Measurements from ENCODE around the gene KCNH2.

KCNH2 gene

GRCh38 chr7:150957133-150958020, 20.7 kb downstream of the KCNH2 start:
- DNase-seq: no peak

GRCh38 chr7:150956395-150957132, 21.6 kb downstream of the KCNH2 start:
- no peak for DNase-seq

- DNase-seq: peak; percentile 52
Observed at GRCh38 chr7:150955519-150956394, 22.4 kb downstream of the KCNH2 start.

DNA sequence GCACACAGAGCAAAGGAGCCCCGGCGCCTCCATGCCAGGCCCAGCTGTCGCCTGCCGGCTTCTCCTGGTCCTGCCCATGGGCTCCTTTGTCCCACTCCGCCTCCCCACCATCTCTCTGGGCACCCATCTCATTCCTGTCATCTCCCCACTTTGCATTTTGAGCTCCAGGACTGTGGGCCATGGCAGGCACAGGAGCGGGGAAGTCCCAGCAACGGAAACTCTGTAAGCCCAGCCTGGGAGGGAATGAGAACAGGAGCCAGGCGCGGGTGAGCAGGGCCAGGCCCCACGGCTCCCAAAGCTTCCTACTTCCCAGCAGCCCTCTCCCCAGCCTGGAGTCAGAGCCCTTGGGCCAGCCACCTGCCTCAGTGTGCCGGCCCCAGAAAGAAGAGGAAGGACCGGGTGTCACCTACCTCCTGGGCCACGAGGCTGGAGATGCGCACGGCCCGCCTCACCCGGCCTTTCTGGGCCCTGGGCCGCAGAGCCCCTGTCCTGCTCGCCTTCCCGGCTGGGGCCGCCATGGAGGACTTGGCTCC, 23.1 kb downstream of the KCNH2 start:
- DNase-seq: no peak

- DNase-seq: no peak
Observed at GRCh38 chr7:150954201-150954985, 23.7 kb downstream of the KCNH2 start.

GRCh38 chr7:150953061-150953997, 24.8 kb downstream of the KCNH2 start:
- no peak for DNase-seq

DNA sequence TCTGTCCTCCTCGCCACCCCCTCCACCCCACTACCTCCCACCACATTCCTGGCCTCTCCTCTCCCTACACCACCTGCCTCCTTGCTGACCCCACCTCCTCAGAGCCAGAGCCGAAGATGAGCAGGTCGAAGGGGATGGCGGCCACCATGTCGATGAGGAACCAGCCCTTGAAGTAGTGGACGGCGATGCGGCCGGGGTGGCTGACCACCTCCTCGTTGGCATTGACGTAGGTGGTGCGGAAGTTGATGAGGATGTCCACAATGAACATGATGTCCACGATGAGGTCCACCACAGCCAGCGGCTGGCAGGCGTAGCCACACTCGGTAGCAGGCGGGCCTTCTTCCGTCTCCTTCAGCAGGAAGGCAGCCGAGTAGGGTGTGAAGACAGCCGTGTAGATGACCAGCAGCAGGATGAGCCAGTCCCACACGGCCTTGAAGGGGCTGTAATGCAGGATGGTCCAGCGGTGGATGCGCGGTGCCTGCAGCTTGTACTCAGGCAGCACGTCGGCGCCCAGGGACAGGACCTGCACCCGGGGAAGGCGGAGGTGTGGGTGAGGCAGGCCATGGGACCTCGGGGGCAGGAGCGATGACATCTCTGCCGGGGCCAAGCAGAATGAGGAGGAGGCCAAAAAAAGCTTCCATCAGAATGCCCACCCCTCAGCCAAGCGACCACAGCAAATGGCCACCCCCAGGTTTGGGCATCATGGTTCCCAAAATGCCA, 25.6 kb downstream of the KCNH2 start:
- no peak for DNase-seq

- DNase-seq: no peak
Observed at GRCh38 chr7:150951521-150951920, 26.6 kb downstream of the KCNH2 start.

GRCh38 chr7:150951181-150951520, 27.0 kb downstream of the KCNH2 start:
- DNase-seq: no peak

DNA sequence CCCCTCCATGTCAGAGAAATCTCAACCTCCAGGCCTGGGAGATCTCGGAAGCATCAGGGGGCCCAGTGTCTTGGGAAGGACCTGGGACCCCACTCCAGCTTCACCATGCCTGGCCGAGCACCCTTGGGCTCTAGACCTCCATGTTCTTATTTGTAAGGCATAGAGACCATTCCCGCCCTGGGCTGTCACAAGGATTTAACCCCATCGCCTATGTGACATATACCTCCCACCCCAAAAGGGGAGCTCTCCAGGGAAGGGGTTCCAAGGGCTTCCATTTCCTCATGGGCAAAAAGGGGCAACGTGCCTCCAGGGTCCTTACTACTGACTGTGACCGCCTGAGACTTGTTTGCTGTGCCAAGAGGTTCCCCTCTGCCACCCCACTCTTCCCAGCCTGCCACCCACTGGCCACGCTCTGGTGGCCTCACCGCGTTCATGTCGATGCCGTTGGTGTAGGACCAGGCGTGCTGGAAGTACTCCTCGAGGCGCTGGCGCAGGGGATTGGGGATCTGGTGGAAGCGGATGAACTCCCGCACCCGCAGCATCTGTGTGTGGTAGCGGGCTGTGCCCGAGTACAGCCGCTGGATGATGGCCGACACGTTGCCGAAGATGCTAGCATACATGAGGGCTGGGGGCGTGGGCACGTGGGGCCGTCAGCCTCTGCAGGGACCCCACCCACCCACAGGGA, 27.5 kb downstream of the KCNH2 start:
- no peak for DNase-seq

DNA sequence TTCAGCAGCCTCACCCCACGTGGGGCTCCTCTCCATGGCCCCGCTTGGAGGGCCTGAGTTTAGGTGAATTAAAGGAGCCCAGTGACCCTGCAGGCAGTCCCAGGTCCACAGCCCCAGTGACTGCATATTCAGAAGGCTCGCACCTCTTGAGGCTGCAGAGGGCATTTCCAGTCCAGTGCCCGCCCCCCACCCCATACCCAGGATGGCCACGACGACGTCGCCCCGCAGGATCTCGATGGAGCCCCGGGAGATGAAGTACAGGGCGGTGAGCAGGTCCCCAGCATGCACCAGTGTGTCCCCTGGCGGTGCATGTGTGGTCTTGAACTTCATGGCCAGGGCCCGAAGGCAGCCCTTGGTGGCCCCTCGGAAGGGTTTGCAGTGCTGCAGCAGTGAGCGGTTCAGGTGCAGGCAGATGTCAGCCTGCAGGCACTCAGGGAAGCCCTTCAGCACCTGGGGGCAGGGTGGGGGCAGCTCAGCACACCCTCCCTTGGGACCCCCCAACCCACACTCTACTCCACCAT, 28.1 kb downstream of the KCNH2 start:
- no peak for DNase-seq

DNA sequence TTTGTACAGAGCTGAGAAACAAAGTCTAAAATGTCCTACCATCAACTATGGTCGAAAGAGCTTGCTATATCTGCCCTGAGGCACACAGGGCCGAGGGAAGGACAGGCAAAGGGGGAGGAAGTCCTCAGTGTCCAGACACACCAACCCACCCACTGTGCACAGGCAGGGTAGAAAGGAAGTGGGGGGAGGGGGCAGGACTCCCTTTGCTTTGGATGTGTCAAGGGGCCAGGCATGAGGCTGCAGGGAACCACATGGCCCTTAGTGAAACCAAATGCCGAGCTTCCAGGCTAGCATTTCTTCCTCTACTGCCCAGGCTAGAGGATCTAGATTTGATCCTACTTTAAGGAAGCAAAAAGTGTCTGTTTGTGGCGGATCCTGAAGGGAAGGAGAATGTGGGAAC, 28.6 kb downstream of the KCNH2 start:
- no peak for DNase-seq

DNA sequence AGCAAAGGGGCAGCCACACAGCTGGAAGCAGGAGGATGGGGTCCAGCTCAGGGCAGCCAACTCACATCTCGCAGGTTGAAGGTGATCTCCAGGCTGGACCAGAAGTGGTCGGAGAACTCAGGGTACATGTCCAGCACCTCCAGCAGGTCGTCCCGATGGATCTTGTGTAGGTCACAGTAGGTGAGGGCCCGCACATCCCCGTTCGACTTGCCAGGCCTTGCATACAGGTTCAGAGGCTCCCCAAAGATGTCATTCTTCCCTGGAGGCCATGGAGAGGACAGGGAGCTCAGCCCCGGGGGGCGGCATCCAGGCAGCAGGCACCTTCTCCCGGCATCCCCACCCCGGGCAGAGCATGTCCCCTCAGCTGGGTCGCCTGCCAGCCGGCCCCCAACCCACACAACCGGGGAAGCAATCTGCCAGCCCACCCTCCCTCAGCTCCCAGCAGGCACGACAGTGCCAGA, 29.3 kb downstream of the KCNH2 start:
- DNase-seq: no peak

- DNase-seq: no peak
Observed at GRCh38 chr7:150947761-150948651, 30.1 kb downstream of the KCNH2 start.

DNA sequence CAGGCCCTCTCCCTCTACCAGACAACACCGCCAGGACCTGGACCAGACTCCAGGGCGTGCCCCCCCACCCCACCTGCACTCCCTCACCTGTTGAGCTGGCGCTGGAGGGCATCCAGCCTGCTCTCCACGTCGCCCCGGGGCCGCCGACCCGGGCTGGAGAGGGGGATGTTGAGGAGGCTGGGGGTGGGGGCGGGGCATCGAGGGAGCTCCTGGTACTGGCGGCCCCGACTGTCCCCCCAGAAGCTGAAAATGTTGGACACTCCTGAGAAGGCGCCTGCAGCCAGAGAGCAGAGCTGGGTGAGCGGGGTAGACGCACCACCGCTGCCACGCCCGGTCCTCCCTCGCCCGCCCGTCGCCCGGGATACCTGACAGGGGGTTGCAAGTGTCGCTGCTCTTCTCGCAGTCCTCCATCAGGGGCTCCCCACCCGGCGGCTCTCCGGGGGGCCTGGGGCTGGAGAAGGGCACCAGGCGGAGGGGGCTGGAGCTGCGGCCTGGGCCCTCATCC, 30.8 kb downstream of the KCNH2 start:
- DNase-seq: no peak

- DNase-seq: no peak
Observed at GRCh38 chr7:150946421-150947240, 31.5 kb downstream of the KCNH2 start.

GRCh38 chr7:150945853-150946420, 32.2 kb downstream of the KCNH2 start:
- DNase-seq: no peak

Measured in NCI-H510A treated with DMSO at 0.1 percent for 48 hours (cell line).